Uterus (tissue), 2 donors: Measurements from ENCODE around the gene S100P.

Experiments
- POLR2A ChIP-seq, 2 donors: fragments of 450-650 bp; IDR thresholded peaks; one replicate each; pipeline ENCODE4 v1.6.1; 2016; ENCODE audit warnings: antibody characterized with exemption in 2 of 2, mild to moderate bottlenecking in 1 of 2, moderate library complexity in 1 of 2
- TF ChIP-seq, protein P1 (sequence below), 4 experiments: fragments of 200-600 bp in 2 of 4; fragments of 450-650 bp in 2 of 4; sonication (generic) in 2 of 4; IDR thresholded peaks; one replicate each; pipeline ENCODE4 v1.5.1; 2016 to 2019; ENCODE audit warnings: antibody characterized with exemption in 4 of 4, mild to moderate bottlenecking in 2 of 4, moderate library complexity in 1 of 4

DNA sequence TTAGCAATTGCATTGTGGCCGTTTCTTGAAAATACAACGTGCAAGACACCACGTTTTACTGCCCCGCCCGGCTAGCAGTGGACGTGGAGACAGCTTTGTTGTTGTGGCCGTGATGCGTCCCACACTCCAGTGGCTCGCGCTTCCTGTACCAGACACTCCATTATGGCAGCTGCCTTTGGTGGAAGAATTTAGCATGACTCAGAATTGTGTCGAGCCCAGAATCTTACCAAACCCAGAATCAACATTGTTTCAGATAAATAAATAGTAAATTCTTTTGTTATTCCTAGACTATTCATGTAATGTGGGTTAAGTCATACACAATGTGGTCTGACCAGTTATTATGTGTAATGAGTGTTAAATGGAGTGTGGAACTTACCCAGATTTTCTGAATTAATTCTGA, 25.3 kb upstream of the S100P start:
- TF ChIP-seq, protein P1, sequence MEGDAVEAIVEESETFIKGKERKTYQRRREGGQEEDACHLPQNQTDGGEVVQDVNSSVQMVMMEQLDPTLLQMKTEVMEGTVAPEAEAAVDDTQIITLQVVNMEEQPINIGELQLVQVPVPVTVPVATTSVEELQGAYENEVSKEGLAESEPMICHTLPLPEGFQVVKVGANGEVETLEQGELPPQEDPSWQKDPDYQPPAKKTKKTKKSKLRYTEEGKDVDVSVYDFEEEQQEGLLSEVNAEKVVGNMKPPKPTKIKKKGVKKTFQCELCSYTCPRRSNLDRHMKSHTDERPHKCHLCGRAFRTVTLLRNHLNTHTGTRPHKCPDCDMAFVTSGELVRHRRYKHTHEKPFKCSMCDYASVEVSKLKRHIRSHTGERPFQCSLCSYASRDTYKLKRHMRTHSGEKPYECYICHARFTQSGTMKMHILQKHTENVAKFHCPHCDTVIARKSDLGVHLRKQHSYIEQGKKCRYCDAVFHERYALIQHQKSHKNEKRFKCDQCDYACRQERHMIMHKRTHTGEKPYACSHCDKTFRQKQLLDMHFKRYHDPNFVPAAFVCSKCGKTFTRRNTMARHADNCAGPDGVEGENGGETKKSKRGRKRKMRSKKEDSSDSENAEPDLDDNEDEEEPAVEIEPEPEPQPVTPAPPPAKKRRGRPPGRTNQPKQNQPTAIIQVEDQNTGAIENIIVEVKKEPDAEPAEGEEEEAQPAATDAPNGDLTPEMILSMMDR (IDR thresholded peaks at IDR 0.05): no peak
- TF ChIP-seq POLR2A (IDR thresholded peaks at IDR 0.05): no peak
